ENCODE data around the gene CAMTA2.

Gene CAMTA2

DNA sequence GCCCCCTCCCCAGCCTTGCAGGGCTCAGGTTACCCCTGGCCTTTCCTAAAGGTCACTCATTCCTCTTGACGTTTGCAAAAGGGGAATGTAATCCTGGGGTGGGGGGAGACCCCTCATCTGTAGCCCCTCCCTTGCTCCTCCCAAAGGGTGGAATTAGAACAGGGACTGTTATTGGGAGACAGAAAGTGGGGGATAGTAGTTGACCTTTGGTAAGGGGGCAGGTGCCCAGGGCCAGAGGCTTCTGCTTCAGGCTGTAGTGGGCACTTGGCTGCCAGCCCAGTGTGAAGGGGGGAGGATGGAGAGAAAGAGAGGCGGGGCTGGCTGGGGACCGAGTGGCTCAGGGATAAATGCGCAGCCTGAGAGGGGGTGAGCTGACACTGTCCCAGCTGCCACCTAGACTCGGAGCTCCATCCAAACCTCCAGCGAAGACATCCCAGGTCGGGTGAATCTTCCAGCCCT, 36.7 kb downstream of the CAMTA2 start, which contains the start of gene ENO3:
Gene ENO3, plus strand, starts transcription at position 374 of the 459 bp plus-strand sequence. CDS start 711 bp downstream, outside the sequence.
- TF ChIP-seq, protein P1, sequence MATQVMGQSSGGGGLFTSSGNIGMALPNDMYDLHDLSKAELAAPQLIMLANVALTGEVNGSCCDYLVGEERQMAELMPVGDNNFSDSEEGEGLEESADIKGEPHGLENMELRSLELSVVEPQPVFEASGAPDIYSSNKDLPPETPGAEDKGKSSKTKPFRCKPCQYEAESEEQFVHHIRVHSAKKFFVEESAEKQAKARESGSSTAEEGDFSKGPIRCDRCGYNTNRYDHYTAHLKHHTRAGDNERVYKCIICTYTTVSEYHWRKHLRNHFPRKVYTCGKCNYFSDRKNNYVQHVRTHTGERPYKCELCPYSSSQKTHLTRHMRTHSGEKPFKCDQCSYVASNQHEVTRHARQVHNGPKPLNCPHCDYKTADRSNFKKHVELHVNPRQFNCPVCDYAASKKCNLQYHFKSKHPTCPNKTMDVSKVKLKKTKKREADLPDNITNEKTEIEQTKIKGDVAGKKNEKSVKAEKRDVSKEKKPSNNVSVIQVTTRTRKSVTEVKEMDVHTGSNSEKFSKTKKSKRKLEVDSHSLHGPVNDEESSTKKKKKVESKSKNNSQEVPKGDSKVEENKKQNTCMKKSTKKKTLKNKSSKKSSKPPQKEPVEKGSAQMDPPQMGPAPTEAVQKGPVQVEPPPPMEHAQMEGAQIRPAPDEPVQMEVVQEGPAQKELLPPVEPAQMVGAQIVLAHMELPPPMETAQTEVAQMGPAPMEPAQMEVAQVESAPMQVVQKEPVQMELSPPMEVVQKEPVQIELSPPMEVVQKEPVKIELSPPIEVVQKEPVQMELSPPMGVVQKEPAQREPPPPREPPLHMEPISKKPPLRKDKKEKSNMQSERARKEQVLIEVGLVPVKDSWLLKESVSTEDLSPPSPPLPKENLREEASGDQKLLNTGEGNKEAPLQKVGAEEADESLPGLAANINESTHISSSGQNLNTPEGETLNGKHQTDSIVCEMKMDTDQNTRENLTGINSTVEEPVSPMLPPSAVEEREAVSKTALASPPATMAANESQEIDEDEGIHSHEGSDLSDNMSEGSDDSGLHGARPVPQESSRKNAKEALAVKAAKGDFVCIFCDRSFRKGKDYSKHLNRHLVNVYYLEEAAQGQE (IDR thresholded peaks at IDR 0.05; ENCODE audit: insufficient read depth in 1 of 2, low read depth in 2 of 2, low read length in 2 of 2), result no peak
- TF ChIP-seq POLR2AphosphoS5 (IDR thresholded peaks at IDR 0.05; ENCODE audit: low read depth, low read length), result no peak
- no peak for TF ChIP-seq FOXP2 (optimal IDR thresholded peaks at IDR 0.05; ENCODE audit: borderline replicate concordance, extremely low read depth, extremely low read length, insufficient read depth)
- no peak for TF ChIP-seq TAF1 (IDR thresholded peaks at IDR 0.05; ENCODE audit: borderline replicate concordance, insufficient read depth, low read length)
- TF ChIP-seq SIN3A (IDR thresholded peaks at IDR 0.05; ENCODE audit: borderline replicate concordance, insufficient read depth, low read length), result no peak

DNA sequence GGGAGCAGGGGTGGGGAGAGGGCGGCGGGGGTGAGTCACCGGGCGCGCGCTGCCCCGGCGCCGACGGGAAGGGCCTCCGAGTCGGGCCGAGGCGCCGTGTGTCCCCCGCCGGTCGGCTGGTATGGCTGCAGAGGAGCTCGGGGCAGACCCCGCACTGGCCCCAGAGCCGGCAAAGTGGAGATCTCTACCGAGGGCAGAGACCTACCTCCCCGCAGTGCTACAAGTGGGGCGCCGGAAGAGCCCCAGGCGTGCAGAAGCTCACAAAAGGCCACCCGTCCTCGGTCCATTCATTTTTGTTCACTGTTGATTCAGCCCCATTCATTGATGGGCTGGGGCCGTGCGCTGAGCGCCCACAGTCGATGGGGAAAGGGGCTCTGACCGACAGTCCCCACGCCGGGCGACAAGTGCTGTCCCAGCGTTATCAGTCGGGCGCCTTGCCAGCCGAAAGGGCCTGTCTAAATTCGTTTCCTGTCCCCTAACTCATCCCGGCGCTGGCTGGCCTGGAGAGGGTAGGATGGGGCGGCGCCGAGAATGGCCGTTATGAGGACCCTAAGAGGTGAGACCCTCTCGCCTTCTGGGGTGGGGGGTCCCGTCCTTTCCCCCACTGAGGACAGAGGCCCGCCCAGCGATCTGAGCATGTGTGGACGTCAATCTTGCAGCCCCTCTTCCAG, 37.3 kb downstream of the CAMTA2 start:
- TF ChIP-seq, protein P1 (IDR thresholded peaks at IDR 0.05; ENCODE audit: insufficient read depth in 1 of 2, low read depth in 2 of 2, low read length in 2 of 2), result peak in 1 of 2 experiments; percentile 19; a peak in 1 of 4 replicates
- no peak for TF ChIP-seq TAF1 (IDR thresholded peaks at IDR 0.05; ENCODE audit: borderline replicate concordance, insufficient read depth, low read length)
- TF ChIP-seq POLR2AphosphoS5 (IDR thresholded peaks at IDR 0.05; ENCODE audit: low read depth, low read length), result no peak
- no peak for TF ChIP-seq SIN3A (IDR thresholded peaks at IDR 0.05; ENCODE audit: borderline replicate concordance, insufficient read depth, low read length)
- peak; percentile 6 for TF ChIP-seq FOXP2 (optimal IDR thresholded peaks at IDR 0.05; ENCODE audit: borderline replicate concordance, extremely low read depth, extremely low read length, insufficient read depth)

DNA sequence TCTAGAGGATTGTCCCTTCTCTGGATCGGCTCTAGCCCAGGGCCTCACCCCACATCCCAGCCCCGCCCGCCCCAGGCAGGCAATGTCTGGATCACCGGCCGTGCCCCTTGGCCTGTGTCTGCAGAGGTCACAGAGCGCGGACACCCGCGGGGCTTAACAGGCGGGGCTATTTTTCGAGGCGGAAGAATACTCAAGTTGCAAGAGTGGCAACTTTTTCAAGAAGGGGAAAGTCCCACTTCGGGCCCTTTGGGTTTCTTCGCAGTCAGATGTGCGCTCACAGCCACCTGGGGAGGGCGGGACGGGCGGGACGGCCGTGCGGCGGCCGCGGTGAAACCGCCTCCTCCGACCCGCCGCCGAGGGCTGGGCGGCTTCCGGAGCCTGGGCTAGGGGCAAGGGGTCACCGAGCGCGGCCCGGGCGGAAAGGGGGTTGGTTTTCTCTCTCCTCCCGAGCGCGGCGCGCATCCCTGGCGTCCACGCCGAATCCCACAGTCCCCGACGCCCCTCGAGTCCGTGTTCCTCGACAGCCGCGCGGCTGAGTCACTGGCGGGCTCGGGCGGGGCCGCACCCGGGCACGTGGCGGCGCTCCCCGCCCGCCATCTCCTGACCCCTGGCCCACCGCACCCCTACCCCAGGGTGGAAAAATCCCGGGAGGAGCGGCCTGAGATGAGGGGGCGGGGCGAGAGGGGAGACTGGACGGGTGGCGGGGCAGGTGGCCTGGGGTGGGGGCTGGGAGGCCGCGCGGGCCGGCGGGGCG, 38.0 kb downstream of the CAMTA2 start:
- 0 out of 2 replicates have a peak, but pooled peaks have one; percentile 12 for TF ChIP-seq TAF1 (IDR thresholded peaks at IDR 0.05; ENCODE audit: borderline replicate concordance, insufficient read depth, low read length)
- peak; percentile 29; the same call in 1 of the 2 replicates for TF ChIP-seq SIN3A (IDR thresholded peaks at IDR 0.05; ENCODE audit: borderline replicate concordance, insufficient read depth, low read length)
- TF ChIP-seq FOXP2 (optimal IDR thresholded peaks at IDR 0.05; ENCODE audit: borderline replicate concordance, extremely low read depth, extremely low read length, insufficient read depth), result peak; percentile 11
- TF ChIP-seq, protein P1 (IDR thresholded peaks at IDR 0.05; ENCODE audit: insufficient read depth in 1 of 2, low read depth in 2 of 2, low read length in 2 of 2), result no peak
- TF ChIP-seq POLR2AphosphoS5 (IDR thresholded peaks at IDR 0.05; ENCODE audit: low read depth, low read length), result no peak; the same call in 1 of the 2 replicates

DNA sequence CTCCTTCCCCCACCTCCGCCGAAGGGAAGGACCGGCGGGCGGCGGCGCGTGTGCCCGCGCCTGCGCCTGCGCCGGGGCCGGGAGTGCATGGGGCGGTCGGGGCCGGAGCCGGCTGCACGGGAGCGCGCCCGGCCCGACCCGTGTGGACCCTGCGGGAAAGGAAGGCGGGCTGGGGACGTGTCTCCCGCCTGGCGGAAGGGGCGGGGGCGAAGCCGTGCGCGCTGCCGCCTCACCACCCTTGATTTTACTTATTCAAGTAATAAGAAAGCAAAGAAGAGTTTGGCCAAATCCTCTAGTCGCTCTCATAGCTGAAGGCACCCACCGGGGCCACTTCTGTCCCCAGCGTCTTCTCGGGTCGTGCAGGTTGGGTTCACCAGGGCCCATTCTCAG, 38.5 kb downstream of the CAMTA2 start:
- TF ChIP-seq, protein P1 (IDR thresholded peaks at IDR 0.05; ENCODE audit: insufficient read depth in 1 of 2, low read depth in 2 of 2, low read length in 2 of 2), result no peak; a peak in 1 of 4 replicates
- no peak for TF ChIP-seq SIN3A (IDR thresholded peaks at IDR 0.05; ENCODE audit: borderline replicate concordance, insufficient read depth, low read length)
- TF ChIP-seq TAF1 (IDR thresholded peaks at IDR 0.05; ENCODE audit: borderline replicate concordance, insufficient read depth, low read length), result no peak
- peak; percentile 50; the same call in 1 of the 2 replicates for TF ChIP-seq POLR2AphosphoS5 (IDR thresholded peaks at IDR 0.05; ENCODE audit: low read depth, low read length)
- peak; percentile 62 for TF ChIP-seq FOXP2 (optimal IDR thresholded peaks at IDR 0.05; ENCODE audit: borderline replicate concordance, extremely low read depth, extremely low read length, insufficient read depth)
